ENCODE data around the gene S100A16. TPM values are rescaled to one million over a fixed set of nuclear protein-coding genes. Genes with fewer than 3 reads are reported as not detected.

S100A16 gene
- total RNA-seq, 1 experiment from 2014 or later: 196 TPM

GRCh38 chr1:153614189-153614900 lies 1.4 kb upstream of the S100A16 start:
- Histone ChIP-seq H3K9ac (ENCODE audit: low read length) (peak overlapping the region; percentile 5), H3K79me2 (ENCODE audit: insufficient read depth, low read length) (peaks cover 56% of the 10 kb centered on the region), H3K9me2 (ENCODE audit: insufficient read depth) (no peaks in the 10 kb centered on the region), H3K27ac (ENCODE audit: low read depth, low read length) (peak overlapping the region; percentile 34), H3K27me3 (ENCODE audit: insufficient read depth, low read length) (no peaks in the 10 kb centered on the region), H3K36me3 (ENCODE audit: control insufficient read depth in 1 of 2, insufficient read depth in 2 of 2, low read length in 2 of 2) (no peaks in the 10 kb centered on the region), H3K9me3 (ENCODE audit: control insufficient read depth in 1 of 2, insufficient read depth in 1 of 2, low read depth in 1 of 2, low read length in 2 of 2) (no peaks in the 10 kb centered on the region), H3K4me2 (ENCODE audit: low read length) (peak overlapping the region; percentile 73), H3K4me1 (ENCODE audit: control insufficient read depth in 1 of 2, insufficient read depth in 2 of 2, low read length in 2 of 2) (peaks cover 60 to 83% of the 10 kb centered on the region in 2 experiments), H2AFZ (ENCODE audit: low read depth, low read length, poor library complexity, severe bottlenecking) (no peak overlapping the region), H4K20me1 (ENCODE audit: insufficient read depth) (no peaks in the 10 kb centered on the region), H3K4me3 (replicated peaks in 1 of 2; ENCODE audit: low read depth in 1 of 2, low read length in 2 of 2) (0 out of 4 replicates have a peak overlapping the region, but pooled peaks of 1 of the 2 experiments have one; percentile 7)
- intact Hi-C loops (cut with micrococcal nuclease): loop anchor here (5.0 kb wide), 1 partner anchor 82 kb away; no protein-coding TSS in a partner anchor
- DNase-seq (ENCODE audit: low read depth, low spot score) (no peak), ATAC-seq (no peak)
- RAD21 ChIA-PET (ENCODE audit: low non-redundant PET in 1 of 2, low total read pairs in 2 of 2, uncharacterized antibody in 2 of 2, unreplicated experiment in 2 of 2): interaction anchor here in 1 of 2 experiments (0.6 kb wide), 1 partner anchor 43 kb away, joined by 8 read pairs; no protein-coding TSS in a partner anchor
- CTCF ChIA-PET: interaction anchor here (1.2 to 7.7 kb wide), 3 partner anchors 13 to 42 kb away, joined by 4 to 76 read pairs (median 33); partner anchors contain the start of genes S100A1 and S100A13
- no peak for TF ChIP-seq JUND (IDR thresholded peaks at IDR 0.05)
- TF ChIP-seq EZH2phosphoT487 (IDR thresholded peaks at IDR 0.05; ENCODE audit: borderline replicate concordance): no peak
- TF ChIP-seq ELF1 (IDR thresholded peaks at IDR 0.05; ENCODE audit: borderline replicate concordance, low read depth): no peak
- no peak for TF ChIP-seq FOSL1 (IDR thresholded peaks at IDR 0.05; ENCODE audit: low read depth)
- no peak for TF ChIP-seq ZBTB33 (IDR thresholded peaks at IDR 0.05; ENCODE audit: extremely low read depth, insufficient replicate concordance, low read length)
- TF ChIP-seq REST (IDR thresholded peaks at IDR 0.05; ENCODE audit: low read depth): no peak
- TF ChIP-seq ZNF274 (IDR thresholded peaks at IDR 0.05; ENCODE audit: low read depth, low read length): no peak
- no peak for TF ChIP-seq POLR2AphosphoS5 (IDR thresholded peaks at IDR 0.05; ENCODE audit: low read depth, low read length)
- TF ChIP-seq SP1 (IDR thresholded peaks at IDR 0.05; ENCODE audit: low read depth): no peak
- TF ChIP-seq EZH2 (IDR thresholded peaks at IDR 0.05): no peak
- TF ChIP-seq, protein P1, sequence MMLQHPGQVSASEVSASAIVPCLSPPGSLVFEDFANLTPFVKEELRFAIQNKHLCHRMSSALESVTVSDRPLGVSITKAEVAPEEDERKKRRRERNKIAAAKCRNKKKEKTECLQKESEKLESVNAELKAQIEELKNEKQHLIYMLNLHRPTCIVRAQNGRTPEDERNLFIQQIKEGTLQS (IDR thresholded peaks at IDR 0.05): no peak
- no peak for TF ChIP-seq ZFX (IDR thresholded peaks at IDR 0.05)
- TF ChIP-seq RAD21 (IDR thresholded peaks at IDR 0.05; ENCODE audit: low read depth): no peak
- no peak for TF ChIP-seq CBX3 (IDR thresholded peaks at IDR 0.05; ENCODE audit: low read depth)
- TF ChIP-seq POLR2A (IDR thresholded peaks at IDR 0.05; ENCODE audit: borderline replicate concordance, extremely low read depth, insufficient read depth, insufficient read length): no peak
- no peak for TF ChIP-seq CEBPB (IDR thresholded peaks at IDR 0.05; ENCODE audit: low read depth)
- TF ChIP-seq, protein P2, sequence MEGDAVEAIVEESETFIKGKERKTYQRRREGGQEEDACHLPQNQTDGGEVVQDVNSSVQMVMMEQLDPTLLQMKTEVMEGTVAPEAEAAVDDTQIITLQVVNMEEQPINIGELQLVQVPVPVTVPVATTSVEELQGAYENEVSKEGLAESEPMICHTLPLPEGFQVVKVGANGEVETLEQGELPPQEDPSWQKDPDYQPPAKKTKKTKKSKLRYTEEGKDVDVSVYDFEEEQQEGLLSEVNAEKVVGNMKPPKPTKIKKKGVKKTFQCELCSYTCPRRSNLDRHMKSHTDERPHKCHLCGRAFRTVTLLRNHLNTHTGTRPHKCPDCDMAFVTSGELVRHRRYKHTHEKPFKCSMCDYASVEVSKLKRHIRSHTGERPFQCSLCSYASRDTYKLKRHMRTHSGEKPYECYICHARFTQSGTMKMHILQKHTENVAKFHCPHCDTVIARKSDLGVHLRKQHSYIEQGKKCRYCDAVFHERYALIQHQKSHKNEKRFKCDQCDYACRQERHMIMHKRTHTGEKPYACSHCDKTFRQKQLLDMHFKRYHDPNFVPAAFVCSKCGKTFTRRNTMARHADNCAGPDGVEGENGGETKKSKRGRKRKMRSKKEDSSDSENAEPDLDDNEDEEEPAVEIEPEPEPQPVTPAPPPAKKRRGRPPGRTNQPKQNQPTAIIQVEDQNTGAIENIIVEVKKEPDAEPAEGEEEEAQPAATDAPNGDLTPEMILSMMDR (IDR thresholded peaks at IDR 0.05 in 2 of 3, conservative IDR thresholded peaks at IDR 0.05 in 1 of 3; ENCODE audit: borderline replicate concordance in 1 of 3, insufficient read depth in 1 of 3, low read depth in 2 of 3, low read length in 2 of 3): no peak
- BruUV-seq (replicated peaks): no TSS peak
- POLR2A ChIA-PET: interaction anchor here (0.8 to 9.1 kb wide), 9 partner anchors 12 to 98 kb away, joined by 3 to 172 read pairs (median 5); partner anchors contain the start of genes CHTOP, S100A1, S100A13 and S100A4

Data from HCT116 (cell line).